Measurements from ENCODE around the gene GADD45B.

GRCh38 chr19:2427429-2428320 is 48.3 kb upstream of the GADD45B start, which contains the start of gene TIMM13:
- TF ChIP-seq CTCF (IDR thresholded peaks at IDR 0.05) (no peak), POLR2A (IDR thresholded peaks at IDR 0.05) (peak; percentile 56)
